H1 (cell line): ENCODE results near the gene RWDD3. TPM values are rescaled to one million over a fixed set of nuclear protein-coding genes. Genes with fewer than 3 reads are reported as not detected.

Experiments
- CTCF ChIA-PET: fragments of 300-600 bp; sonication (Branson Sonifier 250); formaldehyde crosslinking; loops from one replicate; lab custom pipeline; 2021; ENCODE audit not compliant: partially characterized antibody; lab: Charles Lee
- POLR2A ChIA-PET: fragments of 300-600 bp; sonication (Branson Sonifier 250); formaldehyde crosslinking; loops from one replicate; lab custom pipeline; 2021; ENCODE audit warnings: inconsistent platforms; ENCODE audit not compliant: partially characterized antibody; lab: Charles Lee
- DNase-seq, 2 experiments: peaks; one replicate each; pipeline versions ENCODE4 v3.0.0 to v3.0.0-alpha.2; 2010 to 2022; ENCODE audit warnings: low spot score in 2 of 2, low read depth in 1 of 2, mixed read lengths in 1 of 2
- FAIRE-seq: peaks from 2 replicates; lab custom pipeline; 2011; peaks lifted over from hg19 to GRCh38; lab: Jason Lieb, UNC
- H2AFZ ChIP-seq: 2 replicates; pipeline ENCODE4 v1.8.1; 2012; ENCODE audit warnings: low read length, inconsistent platforms
- H2AK5ac ChIP-seq: 2 replicates; pipeline ENCODE4 v1.6.1; 2013; ENCODE audit warnings: low read depth, low read length
- H2BK120ac ChIP-seq: replicated peaks from 2 replicates; pipeline ENCODE3; 2013; ENCODE audit warnings: low read depth, low read length, inconsistent platforms
- H2BK12ac ChIP-seq: 2 replicates; pipeline ENCODE4 v1.6.1; 2013; ENCODE audit warnings: low read depth, low read length
- H2BK15ac ChIP-seq: 2 replicates; pipeline ENCODE4 v1.6.1; 2013; ENCODE audit warnings: low read length
- H2BK20ac ChIP-seq: 2 replicates; pipeline ENCODE4 v1.6.1; 2013; ENCODE audit warnings: low read length
- H2BK5ac ChIP-seq: 2 replicates; pipeline ENCODE4 v1.6.1; 2013; ENCODE audit warnings: low read depth, low read length
- H3K14ac ChIP-seq: 2 replicates; pipeline ENCODE4 v1.6.1; 2013; ENCODE audit warnings: inconsistent platforms; ENCODE audit not compliant: insufficient read length
- H3K18ac ChIP-seq: 2 replicates; pipeline ENCODE4 v1.6.1; 2013; ENCODE audit warnings: low read length; ENCODE audit errors: extremely low read depth
- H3K23ac ChIP-seq: 2 replicates; pipeline ENCODE4 v1.6.1; 2013; ENCODE audit warnings: inconsistent platforms; ENCODE audit not compliant: insufficient read length
- H3K23me2 ChIP-seq: 2 replicates; pipeline ENCODE4 v1.6.1; 2013; ENCODE audit warnings: low read depth, low read length
- H3K27ac ChIP-seq: 2 replicates; pipeline ENCODE4 v1.6.1; 2011; ENCODE audit warnings: low read depth, low read length, inconsistent platforms
- H3K27me3 ChIP-seq, 4 experiments: replicated peaks in 1 of 4; 1 replicate in 1 of 4; 2 replicates in 3 of 4; pipeline versions ENCODE4 v1.6.1 to v1.8.1; 2011 to 2013; ENCODE audit warnings: low read length in 3 of 4, mild to moderate bottlenecking in 3 of 4, inconsistent platforms in 2 of 4, mixed read lengths in 2 of 4, moderate library complexity in 1 of 4; ENCODE audit not compliant: control insufficient read depth in 3 of 4, insufficient read depth in 3 of 4; ENCODE audit errors: extremely low read depth in 1 of 4
- H3K36me3 ChIP-seq, 4 experiments: 2 replicates each; pipeline versions ENCODE4 v1.6.1 to v1.8.1; 2011 to 2013; ENCODE audit warnings: mild to moderate bottlenecking in 4 of 4, low read length in 3 of 4, moderate library complexity in 2 of 4, control low read depth in 1 of 4, inconsistent platforms in 1 of 4; ENCODE audit not compliant: insufficient read depth in 4 of 4, control insufficient read depth in 2 of 4
- H3K4ac ChIP-seq: replicated peaks from 2 replicates; pipeline ENCODE3; 2013; ENCODE audit warnings: low read length, low read depth, mixed read lengths, inconsistent platforms; ENCODE audit not compliant: insufficient read length
- H3K4me1 ChIP-seq, 4 experiments: replicated peaks in 1 of 4; 1 replicate in 1 of 4; 2 replicates in 3 of 4; pipeline versions ENCODE4 v1.6.1 to v1.8.1; 2011 to 2013; ENCODE audit warnings: low read length in 3 of 4, inconsistent platforms in 2 of 4, mixed read lengths in 1 of 4; ENCODE audit not compliant: insufficient read depth in 4 of 4, control insufficient read depth in 3 of 4
- H3K4me2 ChIP-seq, 2 experiments: 2 replicates each; pipeline versions ENCODE4 v1.6.1 to v1.8.1; 2011 to 2013; ENCODE audit warnings: low read depth in 2 of 2, low read length in 2 of 2, control low read depth in 1 of 2, inconsistent platforms in 1 of 2, mild to moderate bottlenecking in 1 of 2; ENCODE audit not compliant: insufficient read depth in 1 of 2
- H3K4me3 ChIP-seq, 4 experiments: fragments of 200-600, 300-600 bp in 1 of 4; sonication (generic), shearing (Covaris generic), sonication (Bioruptor Twin) in 1 of 4; 2 replicates each; pipeline versions ENCODE4 v1.5.1 to v1.8.1; 2011 to 2016; ENCODE audit warnings: low read length in 4 of 4, low read depth in 3 of 4, control low read depth in 2 of 4, inconsistent platforms in 2 of 4, mild to moderate bottlenecking in 2 of 4, mixed read lengths in 1 of 4, moderate library complexity in 1 of 4; ENCODE audit not compliant: insufficient read depth in 2 of 4; ENCODE audit errors: extremely low read depth in 1 of 4
- H3K56ac ChIP-seq: replicated peaks from 2 replicates; pipeline ENCODE3; 2013; ENCODE audit warnings: low read depth, mild to moderate bottlenecking, mixed read lengths, low read length, inconsistent platforms; ENCODE audit not compliant: insufficient read length
- H3K79me1 ChIP-seq: 2 replicates; pipeline ENCODE4 v1.6.1; 2013; ENCODE audit warnings: low read depth, low read length, control low read depth
- H3K79me2 ChIP-seq, 2 experiments: 2 replicates each; pipeline versions ENCODE4 v1.6.1 to v1.8.1; 2012 to 2013; ENCODE audit warnings: low read length in 2 of 2, mild to moderate bottlenecking in 2 of 2, inconsistent platforms in 1 of 2; ENCODE audit not compliant: insufficient read depth in 2 of 2, control insufficient read depth in 1 of 2
- H3K9ac ChIP-seq, 4 experiments: replicated peaks in 1 of 4; 1 replicate in 1 of 4; 2 replicates in 3 of 4; pipeline versions ENCODE4 v1.6.1 to v1.8.1; 2011 to 2013; ENCODE audit warnings: low read depth in 3 of 4, low read length in 3 of 4, control low read depth in 2 of 4, mild to moderate bottlenecking in 2 of 4, moderate library complexity in 2 of 4, inconsistent platforms in 1 of 4; ENCODE audit errors: extremely low read depth in 1 of 4
- H3K9me3 ChIP-seq, 2 experiments: 2 replicates each; pipeline versions ENCODE4 v1.6.1 to v1.8.1; 2012 to 2013; ENCODE audit warnings: mild to moderate bottlenecking in 2 of 2, moderate library complexity in 2 of 2, control low read depth in 1 of 2, inconsistent platforms in 1 of 2, low read depth in 1 of 2, low read length in 1 of 2, mixed read lengths in 1 of 2; ENCODE audit not compliant: insufficient read depth in 2 of 2
- H4K20me1 ChIP-seq, 2 experiments: replicated peaks in 1 of 2; 2 replicates each; pipeline versions ENCODE3 to v1.8.1; 2011 to 2013; ENCODE audit warnings: inconsistent platforms in 2 of 2, low read length in 2 of 2, mild to moderate bottlenecking in 1 of 2; ENCODE audit not compliant: insufficient read depth in 2 of 2, control insufficient read depth in 1 of 2
- H4K5ac ChIP-seq: 2 replicates; pipeline ENCODE4 v1.6.1; 2013; ENCODE audit warnings: low read length, low read depth, mixed read lengths, inconsistent platforms; ENCODE audit not compliant: insufficient read length
- H4K8ac ChIP-seq: 2 replicates; pipeline ENCODE4 v1.8.0; 2013; ENCODE audit warnings: mild to moderate bottlenecking, moderate library complexity, low read length, inconsistent platforms; ENCODE audit not compliant: insufficient read depth; ENCODE audit errors: extremely low read depth
- H4K91ac ChIP-seq: replicated peaks from 2 replicates; pipeline ENCODE3; 2013; ENCODE audit warnings: low read length, mixed read lengths, inconsistent platforms; ENCODE audit not compliant: insufficient read length
- ASH2L ChIP-seq: fragments of 200-600, 300-600 bp; sonication (generic); IDR thresholded peaks from one replicate; pipeline ENCODE4 v1.7.1; 2017; ENCODE audit warnings: low read length
- CBX8 ChIP-seq: fragments of 300-800, 300-1000 bp; sonication (generic); IDR thresholded peaks from 2 replicates; pipeline ENCODE4 v1.7.1; 2016; ENCODE audit warnings: low read depth, low read length, borderline replicate concordance
- CHD2 ChIP-seq: IDR thresholded peaks from 2 replicates; pipeline ENCODE4 v1.6.1; 2012; ENCODE audit warnings: low read length, improper control_type of control experiment
- FOSL1 ChIP-seq: IDR thresholded peaks from 2 replicates; pipeline ENCODE4 v1.6.1; 2011; ENCODE audit warnings: mild to moderate bottlenecking, low read depth, low read length, moderate library complexity; ENCODE audit not compliant: insufficient read depth
- KDM4A ChIP-seq: IDR thresholded peaks from one replicate; pipeline ENCODE4 v1.7.1; 2012; ENCODE audit warnings: low read depth, mild to moderate bottlenecking, moderate library complexity, low read length, inconsistent platforms; ENCODE audit not compliant: severe bottlenecking
- NRF1 ChIP-seq: IDR thresholded peaks from 2 replicates; pipeline ENCODE4 v1.6.1; 2011; ENCODE audit warnings: mild to moderate bottlenecking, low read depth, low read length, improper control_type of control experiment
- PHF8 ChIP-seq: fragments of 200-600 bp; sonication (generic); conservative IDR thresholded peaks from 2 replicates; pipeline ENCODE4 v1.7.1; 2012; ENCODE audit warnings: low read depth, mild to moderate bottlenecking, inconsistent platforms, low read length, moderate library complexity
- RAD21 ChIP-seq, 2 experiments: IDR thresholded peaks in 1 of 2; conservative IDR thresholded peaks in 1 of 2; 2 replicates each; pipeline ENCODE4 v1.6.1; 2011; ENCODE audit warnings: low read depth in 2 of 2, low read length in 2 of 2, improper control_type of control experiment in 1 of 2, inconsistent platforms in 1 of 2, mild to moderate bottlenecking in 1 of 2, moderate library complexity in 1 of 2
- RBBP5 ChIP-seq: IDR thresholded peaks from 2 replicates; pipeline ENCODE4 v1.7.1; 2012; ENCODE audit warnings: low read depth, mild to moderate bottlenecking, inconsistent platforms, low read length, moderate library complexity, borderline replicate concordance
- RXRA ChIP-seq: IDR thresholded peaks from 2 replicates; pipeline ENCODE4 v1.6.1; 2011; ENCODE audit warnings: low read depth, mild to moderate bottlenecking, low read length, moderate library complexity; ENCODE audit not compliant: insufficient read depth
- SAP30 ChIP-seq: fragments of 300-600 bp; sonication (generic); IDR thresholded peaks from 2 replicates; pipeline ENCODE4 v1.7.1; 2012; ENCODE audit warnings: low read length, moderate library complexity, mild to moderate bottlenecking, inconsistent platforms; ENCODE audit not compliant: insufficient read depth, insufficient replicate concordance
- TAF1 ChIP-seq: IDR thresholded peaks from 2 replicates; pipeline ENCODE4 v1.6.1; 2011; ENCODE audit warnings: mild to moderate bottlenecking, low read depth, low read length
- YY1 ChIP-seq: IDR thresholded peaks from 2 replicates; pipeline ENCODE4 v1.6.1; 2011; ENCODE audit warnings: low read depth, mild to moderate bottlenecking, low read length
- ZNF274 ChIP-seq: IDR thresholded peaks from 2 replicates; pipeline ENCODE4 v1.7.0; 2012; ENCODE audit warnings: low read length, borderline replicate concordance; ENCODE audit errors: extremely low read depth
- WGBS, 2 experiments: shearing (Covaris generic) in 1 of 2; methylation state at CpG; one replicate each; pipeline versions ENCODE4 v1.1.6 to v1.1.7; 2013 to 2015; ENCODE audit warnings: low lambda C conversion rate in 2 of 2, mixed read lengths in 2 of 2, inconsistent platforms in 1 of 2, low coverage in 1 of 2, missing lambda C conversion rate in 1 of 2; ENCODE audit not compliant: insufficient replicate concordance in 2 of 2, insufficient coverage in 1 of 2, insufficient read length in 1 of 2; ENCODE audit errors: extremely low coverage in 1 of 2, missing lambda C conversion rate in 1 of 2; 5-methylcytosine and 5-hydroxymethylcytosine counted together
- polyA plus RNA-seq, 7 experiments: library from polyadenylated mRNA; depleted of rRNA in 3 of 7; stranded (reverse) in 5 of 7; unstranded in 2 of 7; fragments of >200 nt in 5 of 7; fragments of 200-250 nt in 2 of 7; gene quantifications; 1 replicate in 5 of 7; 2 replicates in 1 of 7; 4 replicates in 1 of 7; pipeline versions ENCODE4 v1.2.1 to v1.2.3, GENCODE V29; 2011 to 2013; ENCODE audit warnings: missing spikeins in 2 of 7, mixed read lengths in 2 of 7
- total RNA-seq: library from RNA; stranded (reverse); fragmentation: NEBNext Ultra II Directional; extraction: Animal tissue kit (Norgen Biotek cat#: 25700); gene quantifications from 2 replicates; pipeline ENCODE4 v1.2.1, GENCODE V29; 2021

RWDD3 gene
- total and polyA plus RNA-seq, 2 of the 8 experiments (the other 6 are each of a cell fraction or from before 2014, with no cell fraction given), result 7.9 to 14.5 TPM

DNA sequence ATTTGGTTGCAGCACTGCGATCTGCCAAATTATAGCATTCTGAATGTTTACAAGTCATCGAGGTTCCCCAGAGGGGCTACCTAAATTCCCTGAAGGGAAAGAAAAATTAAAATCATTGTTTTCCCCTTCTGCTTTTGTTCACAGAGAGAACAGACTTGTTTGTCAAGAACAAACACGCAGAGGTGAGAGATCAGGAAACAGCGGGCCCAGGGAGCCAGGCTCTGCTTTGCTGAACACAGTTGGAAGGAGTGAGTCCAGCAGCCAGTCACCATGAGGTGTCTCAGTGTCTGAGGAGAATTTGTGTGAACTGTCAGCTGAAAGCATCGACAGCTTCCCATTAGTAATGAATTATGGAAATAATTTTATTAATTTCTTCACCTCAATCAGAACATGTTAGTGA, 52.5 kb downstream of the RWDD3 start:
- Histone ChIP-seq H3K4me2 (no peak overlapping the region), H3K4ac (no peak overlapping the region), H2BK120ac (no peak overlapping the region), H2AK5ac (no peak overlapping the region), H4K91ac (no peak overlapping the region), H4K20me1 (no peaks in the 10 kb centered on the region), H2AFZ (no peak overlapping the region), H4K8ac (no peak overlapping the region), H2BK12ac (no peak overlapping the region), H3K56ac (no peak overlapping the region), H3K4me1 (peaks cover 0 to 4% (median 0%) of the 10 kb centered on the region in 4 experiments; a peak in 1 of 7 replicates), H3K23me2 (no peaks in the 10 kb centered on the region), H3K27ac (no peak overlapping the region), H3K9me3 (no peaks in the 10 kb centered on the region; a peak in 1 of 4 replicates), H3K4me3 (no peak overlapping the region), H3K36me3 (no peaks in the 10 kb centered on the region), H2BK20ac (no peak overlapping the region), H3K9ac (no peak overlapping the region; a peak in 1 of 7 replicates), H3K79me1 (no peaks in the 10 kb centered on the region), H2BK15ac (no peak overlapping the region), H3K14ac (no peak overlapping the region), H3K18ac (no peak overlapping the region), H3K79me2 (no peaks in the 10 kb centered on the region), H4K5ac (no peak overlapping the region), H3K23ac (no peak overlapping the region), H2BK5ac (no peak overlapping the region), H3K27me3 (peaks cover 0 to 1% (median 0%) of the 10 kb centered on the region in 4 experiments; a peak in 1 of 7 replicates)
- ChIA-PET POLR2A (no interaction called here), CTCF (interaction anchor here (0.6 to 1.8 kb wide), 4 partner anchors 22 to 146 kb away, joined by 3 to 4 read pairs (median 4); no protein-coding TSS in a partner anchor)
- 77% methylated on average over 5 of the region's 5 CpGs; no CpG with 5 or more reads in 1 of the 2 experiments for WGBS, 2 experiments
- DNase-seq (no peak), FAIRE-seq (no peak)
- TF ChIP-seq RXRA (no peak), ASH2L (no peak), FOSL1 (no peak), RBBP5 (no peak), CBX8 (no peak), PHF8 (no peak), TAF1 (no peak), ZNF274 (no peak), NRF1 (no peak), RAD21 (IDR thresholded peaks at IDR 0.05 in 1 of 2, conservative IDR thresholded peaks at IDR 0.05 in 1 of 2; ENCODE audit: low read depth in 2 of 2, low read length in 2 of 2) (no peak), CHD2 (no peak), SAP30 (no peak), YY1 (no peak), KDM4A (no peak)
